Upper lobe of left lung (tissue), 6 donors: ENCODE results near the gene TGFB2. TPM values are rescaled to one million over a fixed set of nuclear protein-coding genes. Genes with fewer than 3 reads are reported as not detected.

ENCODE experiments used
- ATAC-seq, 2 donors: fragments of 200-7000 bp; cut with Tn5 transposase; one replicate each; pipeline ENCODE4 v1.9.1; 2022; ENCODE audit warnings: mild to moderate bottlenecking in 2 of 2, moderate library complexity in 2 of 2; ENCODE audit not compliant: low FRiP score in 2 of 2
- DNase-seq, 2 donors: peaks; one replicate each; pipeline ENCODE4 v3.0.0-alpha.2; 2019 to 2020
- H3K27ac ChIP-seq, 4 donors: fragments of 200-600 bp; sonication (generic); one replicate each; pipeline ENCODE4 v1.5.1; 2016 to 2019
- H3K27me3 ChIP-seq, 4 donors: fragments of 200-600 bp; sonication (generic); one replicate each; pipeline ENCODE4 v1.5.1; 2017 to 2019
- H3K36me3 ChIP-seq, 4 donors: fragments of 200-600 bp; sonication (generic); one replicate each; pipeline ENCODE4 v1.5.1; 2016 to 2019
- H3K4me1 ChIP-seq, 4 donors: fragments of 200-600 bp; sonication (generic); one replicate each; pipeline ENCODE4 v1.5.1; 2018 to 2019
- H3K4me3 ChIP-seq, 4 donors: fragments of 200-600 bp; sonication (generic); one replicate each; pipeline ENCODE4 v1.5.1; 2017 to 2019; ENCODE audit warnings: mild to moderate bottlenecking in 2 of 4, moderate library complexity in 1 of 4
- H3K9me3 ChIP-seq, 4 donors: fragments of 200-600 bp; sonication (generic); one replicate each; pipeline ENCODE4 v1.5.1; 2018 to 2019
- CTCF ChIP-seq, 6 experiments: fragments of 450-650 bp in 4 of 6; fragments of 200-600 bp in 2 of 6; sonication (generic) in 2 of 6; IDR thresholded peaks; one replicate each; pipeline ENCODE4 v1.5.1; 2016 to 2019; ENCODE audit warnings: antibody characterized with exemption in 6 of 6
- EP300 ChIP-seq, 4 donors: sonication (generic); formaldehyde crosslinking; IDR thresholded peaks; one replicate each; pipeline ENCODE4 v1.5.1; 2017; ENCODE audit warnings: antibody characterized with exemption in 4 of 4, control low read depth in 2 of 4
- POLR2A ChIP-seq, 4 donors: fragments of 450-650 bp; IDR thresholded peaks; one replicate each; pipeline ENCODE4 v1.5.1; 2016 to 2017; ENCODE audit warnings: antibody characterized with exemption in 4 of 4, mild to moderate bottlenecking in 2 of 4
- POLR2AphosphoS5 ChIP-seq, 2 donors: sonication (generic); formaldehyde crosslinking; IDR thresholded peaks; one replicate each; pipeline ENCODE4 v1.5.1; 2017; ENCODE audit warnings: antibody characterized with exemption in 2 of 2
- WGBS, 2 donors: methylation state at CpG; one replicate each; pipeline ENCODE4 v1.1.5; 2017 to 2018; 5-methylcytosine and 5-hydroxymethylcytosine counted together
- total RNA-seq, 6 donors: library from RNA; depleted of rRNA in 4 of 6; stranded (reverse); fragments of >200 nt in 4 of 6; gene quantifications; one replicate each; pipeline versions ENCODE4 v1.1.0 to v1.2.1, GENCODE V29; 2016 to 2021
- donor health status: DM: no; HTN: no; CAD: no; lungs with moderate emphysema.
- donor health status: DM: no; HTN: yes; CAD: no; lungs with severe emphysema.

The TGFB2 gene
- total RNA-seq, 6 donors from 2014 or later: 4.2 to 13.7 (median 9.9) TPM

GRCh38 chr1:218436997-218437396, 91.9 kb downstream of the TGFB2 start:
- H3K36me3 ChIP-seq: peaks cover 0 to 3% (median 0%) of the 10 kb centered on the region in 4 donors
- ATAC-seq (no peak), DNase-seq (no peak)
- no peak overlapping the region for H3K4me3 ChIP-seq
- no peaks in the 10 kb centered on the region for H3K27me3 ChIP-seq
- no peak overlapping the region for H3K27ac ChIP-seq
- 93 to 100% methylated on average over 1 of the region's 1 CpG for WGBS, 2 donors
- TF ChIP-seq EP300 (IDR thresholded peaks at IDR 0.05) (no peak), CTCF (IDR thresholded peaks at IDR 0.05) (no peak), POLR2AphosphoS5 (IDR thresholded peaks at IDR 0.05) (no peak), POLR2A (IDR thresholded peaks at IDR 0.05) (no peak)
- no peaks in the 10 kb centered on the region for H3K4me1 ChIP-seq
- no peaks in the 10 kb centered on the region for H3K9me3 ChIP-seq

- ATAC-seq (peak in 1 of 2 donors; percentile 58), DNase-seq (no peak)
- TF ChIP-seq POLR2A (IDR thresholded peaks at IDR 0.05) (no peak), POLR2AphosphoS5 (IDR thresholded peaks at IDR 0.05) (no peak), CTCF (IDR thresholded peaks at IDR 0.05) (no peak), EP300 (IDR thresholded peaks at IDR 0.05) (no peak)
- peaks cover 0 to 3% (median 0%) of the 10 kb centered on the region in 4 donors for H3K36me3 ChIP-seq
- 82 to 83% methylated on average over 9 of the region's 9 CpGs for WGBS, 2 donors
- H3K27me3 ChIP-seq: no peaks in the 10 kb centered on the region
- no peak overlapping the region for H3K27ac ChIP-seq
- H3K4me1 ChIP-seq: no peaks in the 10 kb centered on the region
- H3K9me3 ChIP-seq: no peaks in the 10 kb centered on the region
- no peak overlapping the region for H3K4me3 ChIP-seq
Observed at GRCh38 chr1:218439541-218440295, 94.6 kb downstream of the TGFB2 start.

- no peak for ATAC-seq
- Histone ChIP-seq H3K4me3 (no peak overlapping the region), H3K27me3 (no peaks in the 10 kb centered on the region), H3K36me3 (no peaks in the 10 kb centered on the region), H3K27ac (no peak overlapping the region), H3K9me3 (no peaks in the 10 kb centered on the region), H3K4me1 (no peaks in the 10 kb centered on the region)
- 94 to 95% methylated on average over 2 of the region's 2 CpGs for WGBS, 2 donors
- no peak for TF ChIP-seq POLR2AphosphoS5 (IDR thresholded peaks at IDR 0.05)
- no peak for TF ChIP-seq EP300 (IDR thresholded peaks at IDR 0.05)
- TF ChIP-seq CTCF (IDR thresholded peaks at IDR 0.05): no peak
- no peak for TF ChIP-seq POLR2A (IDR thresholded peaks at IDR 0.05)
- DNase-seq: no peak
Observed at GRCh38 chr1:218443255-218443654, 98.1 kb downstream of the TGFB2 start.

- H3K36me3 ChIP-seq: no peaks in the 10 kb centered on the region
- TF ChIP-seq EP300 (IDR thresholded peaks at IDR 0.05) (no peak), CTCF (IDR thresholded peaks at IDR 0.05) (no peak), POLR2AphosphoS5 (IDR thresholded peaks at IDR 0.05) (no peak), POLR2A (IDR thresholded peaks at IDR 0.05) (no peak)
- ATAC-seq (no peak), DNase-seq (no peak)
- H3K4me3 ChIP-seq: no peak overlapping the region
- H3K9me3 ChIP-seq: no peaks in the 10 kb centered on the region
- no peaks in the 10 kb centered on the region for H3K4me1 ChIP-seq
- H3K27ac ChIP-seq: no peak overlapping the region
- WGBS, 2 donors: 74 to 80% methylated on average over 5 of the region's 5 CpGs
- H3K27me3 ChIP-seq: no peaks in the 10 kb centered on the region
Observed at GRCh38 chr1:218444173-218444572, 99.0 kb downstream of the TGFB2 start.

GRCh38 chr1:218444588-218444987, 99.5 kb downstream of the TGFB2 start:
- Histone ChIP-seq H3K27me3 (no peaks in the 10 kb centered on the region), H3K36me3 (no peaks in the 10 kb centered on the region), H3K9me3 (no peaks in the 10 kb centered on the region), H3K4me1 (no peaks in the 10 kb centered on the region), H3K27ac (no peak overlapping the region), H3K4me3 (no peak overlapping the region)
- no peak for DNase-seq
- no peak for TF ChIP-seq POLR2AphosphoS5 (IDR thresholded peaks at IDR 0.05)
- TF ChIP-seq CTCF (IDR thresholded peaks at IDR 0.05): no peak
- TF ChIP-seq POLR2A (IDR thresholded peaks at IDR 0.05): no peak
- TF ChIP-seq EP300 (IDR thresholded peaks at IDR 0.05): no peak
- whole genome bisulfite sequencing, 2 donors: 69 to 72% methylated on average over 1 of the region's 1 CpG
- ATAC-seq: no peak
